ENCODE measurements around the gene WASHC2A.
"Not testable (repeated sequence)": the region's sequence is repeated elsewhere in the genome, so short reads cannot be mapped to it uniquely, and the experiment has no call there.

GRCh38 chr10:50131245-50131965, 63.7 kb downstream of the WASHC2A start:
- TF ChIP-seq, protein P1, sequence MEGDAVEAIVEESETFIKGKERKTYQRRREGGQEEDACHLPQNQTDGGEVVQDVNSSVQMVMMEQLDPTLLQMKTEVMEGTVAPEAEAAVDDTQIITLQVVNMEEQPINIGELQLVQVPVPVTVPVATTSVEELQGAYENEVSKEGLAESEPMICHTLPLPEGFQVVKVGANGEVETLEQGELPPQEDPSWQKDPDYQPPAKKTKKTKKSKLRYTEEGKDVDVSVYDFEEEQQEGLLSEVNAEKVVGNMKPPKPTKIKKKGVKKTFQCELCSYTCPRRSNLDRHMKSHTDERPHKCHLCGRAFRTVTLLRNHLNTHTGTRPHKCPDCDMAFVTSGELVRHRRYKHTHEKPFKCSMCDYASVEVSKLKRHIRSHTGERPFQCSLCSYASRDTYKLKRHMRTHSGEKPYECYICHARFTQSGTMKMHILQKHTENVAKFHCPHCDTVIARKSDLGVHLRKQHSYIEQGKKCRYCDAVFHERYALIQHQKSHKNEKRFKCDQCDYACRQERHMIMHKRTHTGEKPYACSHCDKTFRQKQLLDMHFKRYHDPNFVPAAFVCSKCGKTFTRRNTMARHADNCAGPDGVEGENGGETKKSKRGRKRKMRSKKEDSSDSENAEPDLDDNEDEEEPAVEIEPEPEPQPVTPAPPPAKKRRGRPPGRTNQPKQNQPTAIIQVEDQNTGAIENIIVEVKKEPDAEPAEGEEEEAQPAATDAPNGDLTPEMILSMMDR (optimal IDR thresholded peaks at IDR 0.05 in 1 of 3, IDR thresholded peaks at IDR 0.05 in 1 of 3, conservative IDR thresholded peaks at IDR 0.05 in 1 of 3; ENCODE audit: extremely low read depth in 1 of 3, insufficient read depth in 2 of 3, low read length in 3 of 3): not testable (repeated sequence)
- not testable (repeated sequence) for TF ChIP-seq EZH2 (IDR thresholded peaks at IDR 0.05; ENCODE audit: low read length)

Data from keratinocyte (primary cell).